Measurements from ENCODE around the gene PITHD1.
A peak's percentile ranks its signal among the peaks of the same experiment; 100 is the strongest.
"Not testable (repeated sequence)": the region's sequence is repeated elsewhere in the genome, so short reads cannot be mapped to it uniquely, and the experiment has no call there.

Gene PITHD1

GRCh38 chr1:23801876-23802275 is 23.7 kb downstream of the PITHD1 start:
- no peaks in the 10 kb centered on the region for H3K9me3 ChIP-seq (ENCODE audit: low read length)
- no peaks in the 10 kb centered on the region for H3K27me3 ChIP-seq (ENCODE audit: control insufficient read depth in 1 of 2, insufficient read depth in 2 of 2, low read length in 2 of 2)
- peaks cover 18% of the 10 kb centered on the region for H3K4me1 ChIP-seq (ENCODE audit: insufficient read depth, low read length)
- no peak overlapping the region for H3K9ac ChIP-seq (ENCODE audit: low read length)
- H3K36me3 ChIP-seq (ENCODE audit: insufficient read depth, low read length) = peaks cover 12% of the 10 kb centered on the region
- no peak overlapping the region for H3K4me3 ChIP-seq (ENCODE audit: low read depth in 1 of 2, low read length in 2 of 2)
- peak overlapping the region; percentile 96 for H3K27ac ChIP-seq (ENCODE audit: low read depth, low read length)

- H3K9ac ChIP-seq (ENCODE audit: low read length); H3K4me3 ChIP-seq (ENCODE audit: low read depth in 1 of 2, low read length in 2 of 2); H3K27ac ChIP-seq (ENCODE audit: low read depth, low read length); H3K9me3 ChIP-seq (ENCODE audit: low read length); H3K27me3 ChIP-seq (ENCODE audit: control insufficient read depth in 1 of 2, insufficient read depth in 2 of 2, low read length in 2 of 2): not testable (repeated sequence)
- Histone ChIP-seq H3K4me1 (ENCODE audit: insufficient read depth, low read length) (peaks cover 18% of the 10 kb centered on the region), H3K36me3 (ENCODE audit: insufficient read depth, low read length) (peaks cover 22% of the 10 kb centered on the region)
Observed at GRCh38 chr1:23802809-23803342, 24.7 kb downstream of the PITHD1 start.

- peaks cover 18% of the 10 kb centered on the region for H3K4me1 ChIP-seq (ENCODE audit: insufficient read depth, low read length)
- no peak overlapping the region for H3K27ac ChIP-seq (ENCODE audit: low read depth, low read length)
- no peak overlapping the region for H3K9ac ChIP-seq (ENCODE audit: low read length)
- no peak overlapping the region for H3K4me3 ChIP-seq (ENCODE audit: low read depth in 1 of 2, low read length in 2 of 2)
- peaks cover 24% of the 10 kb centered on the region for H3K36me3 ChIP-seq (ENCODE audit: insufficient read depth, low read length)
- no peaks in the 10 kb centered on the region for H3K27me3 ChIP-seq (ENCODE audit: control insufficient read depth in 1 of 2, insufficient read depth in 2 of 2, low read length in 2 of 2)
- no peaks in the 10 kb centered on the region for H3K9me3 ChIP-seq (ENCODE audit: low read length)
Observed at GRCh38 chr1:23803674-23804073, 25.5 kb downstream of the PITHD1 start.

GRCh38 chr1:23804183-23804835 is 26.1 kb downstream of the PITHD1 start:
- Histone ChIP-seq H3K36me3 (ENCODE audit: insufficient read depth, low read length) (peaks cover 24% of the 10 kb centered on the region), H3K9me3 (ENCODE audit: low read length) (no peaks in the 10 kb centered on the region), H3K27ac (ENCODE audit: low read depth, low read length) (no peak overlapping the region), H3K4me3 (ENCODE audit: low read depth in 1 of 2, low read length in 2 of 2) (no peak overlapping the region), H3K9ac (ENCODE audit: low read length) (no peak overlapping the region), H3K27me3 (ENCODE audit: control insufficient read depth in 1 of 2, insufficient read depth in 2 of 2, low read length in 2 of 2) (no peaks in the 10 kb centered on the region), H3K4me1 (ENCODE audit: insufficient read depth, low read length) (peaks cover 16% of the 10 kb centered on the region)

- no peak overlapping the region for H3K9ac ChIP-seq (ENCODE audit: low read length)
- peaks cover 24% of the 10 kb centered on the region for H3K36me3 ChIP-seq (ENCODE audit: insufficient read depth, low read length)
- no peak overlapping the region for H3K27ac ChIP-seq (ENCODE audit: low read depth, low read length)
- H3K27me3 ChIP-seq (ENCODE audit: control insufficient read depth in 1 of 2, insufficient read depth in 2 of 2, low read length in 2 of 2) = no peaks in the 10 kb centered on the region
- no peak overlapping the region for H3K4me3 ChIP-seq (ENCODE audit: low read depth in 1 of 2, low read length in 2 of 2)
- H3K4me1 ChIP-seq (ENCODE audit: insufficient read depth, low read length) = peaks cover 9% of the 10 kb centered on the region
- no peaks in the 10 kb centered on the region for H3K9me3 ChIP-seq (ENCODE audit: low read length)
Observed at GRCh38 chr1:23805025-23805424, 26.8 kb downstream of the PITHD1 start.

- no peaks in the 10 kb centered on the region for H3K9me3 ChIP-seq (ENCODE audit: low read length)
- no peak overlapping the region for H3K9ac ChIP-seq (ENCODE audit: low read length)
- H3K27me3 ChIP-seq (ENCODE audit: control insufficient read depth in 1 of 2, insufficient read depth in 2 of 2, low read length in 2 of 2) = no peaks in the 10 kb centered on the region
- no peak overlapping the region for H3K27ac ChIP-seq (ENCODE audit: low read depth, low read length)
- peaks cover 7% of the 10 kb centered on the region for H3K4me1 ChIP-seq (ENCODE audit: insufficient read depth, low read length)
- peaks cover 31% of the 10 kb centered on the region for H3K36me3 ChIP-seq (ENCODE audit: insufficient read depth, low read length)
- no peak overlapping the region for H3K4me3 ChIP-seq (ENCODE audit: low read depth in 1 of 2, low read length in 2 of 2)
Observed at GRCh38 chr1:23806280-23806679, 28.1 kb downstream of the PITHD1 start.

- Histone ChIP-seq H3K9ac (ENCODE audit: low read length) (no peak overlapping the region), H3K27ac (ENCODE audit: low read depth, low read length) (no peak overlapping the region), H3K4me1 (ENCODE audit: insufficient read depth, low read length) (no peaks in the 10 kb centered on the region), H3K4me3 (ENCODE audit: low read depth in 1 of 2, low read length in 2 of 2) (no peak overlapping the region), H3K36me3 (ENCODE audit: insufficient read depth, low read length) (peaks cover 43% of the 10 kb centered on the region), H3K27me3 (ENCODE audit: control insufficient read depth in 1 of 2, insufficient read depth in 2 of 2, low read length in 2 of 2) (no peaks in the 10 kb centered on the region), H3K9me3 (ENCODE audit: low read length) (no peaks in the 10 kb centered on the region)
Observed at GRCh38 chr1:23807453-23807852, 29.2 kb downstream of the PITHD1 start.

GRCh38 chr1:23809751-23810171 is 31.5 kb downstream of the PITHD1 start:
- no peaks in the 10 kb centered on the region for H3K27me3 ChIP-seq (ENCODE audit: control insufficient read depth in 1 of 2, insufficient read depth in 2 of 2, low read length in 2 of 2)
- no peak overlapping the region for H3K27ac ChIP-seq (ENCODE audit: low read depth, low read length)
- H3K4me3 ChIP-seq (ENCODE audit: low read depth in 1 of 2, low read length in 2 of 2) = no peak overlapping the region
- H3K4me1 ChIP-seq (ENCODE audit: insufficient read depth, low read length) = no peaks in the 10 kb centered on the region
- peaks cover 62% of the 10 kb centered on the region for H3K36me3 ChIP-seq (ENCODE audit: insufficient read depth, low read length)
- no peak overlapping the region for H3K9ac ChIP-seq (ENCODE audit: low read length)
- H3K9me3 ChIP-seq (ENCODE audit: low read length) = no peaks in the 10 kb centered on the region

GRCh38 chr1:23810818-23811540 is 32.8 kb downstream of the PITHD1 start:
- no peaks in the 10 kb centered on the region for H3K4me1 ChIP-seq (ENCODE audit: insufficient read depth, low read length)
- no peak overlapping the region for H3K4me3 ChIP-seq (ENCODE audit: low read depth in 1 of 2, low read length in 2 of 2)
- peaks cover 67% of the 10 kb centered on the region for H3K36me3 ChIP-seq (ENCODE audit: insufficient read depth, low read length)
- no peaks in the 10 kb centered on the region for H3K27me3 ChIP-seq (ENCODE audit: control insufficient read depth in 1 of 2, insufficient read depth in 2 of 2, low read length in 2 of 2)
- no peaks in the 10 kb centered on the region for H3K9me3 ChIP-seq (ENCODE audit: low read length)
- no peak overlapping the region for H3K27ac ChIP-seq (ENCODE audit: low read depth, low read length)
- H3K9ac ChIP-seq (ENCODE audit: low read length) = no peak overlapping the region

GRCh38 chr1:23814016-23814415 is 35.8 kb downstream of the PITHD1 start:
- Histone ChIP-seq H3K36me3 (ENCODE audit: insufficient read depth, low read length) (peaks cover 74% of the 10 kb centered on the region), H3K27ac (ENCODE audit: low read depth, low read length) (no peak overlapping the region), H3K9ac (ENCODE audit: low read length) (no peak overlapping the region), H3K4me1 (ENCODE audit: insufficient read depth, low read length) (no peaks in the 10 kb centered on the region), H3K4me3 (ENCODE audit: low read depth in 1 of 2, low read length in 2 of 2) (no peak overlapping the region), H3K9me3 (ENCODE audit: low read length) (no peaks in the 10 kb centered on the region), H3K27me3 (ENCODE audit: control insufficient read depth in 1 of 2, insufficient read depth in 2 of 2, low read length in 2 of 2) (no peaks in the 10 kb centered on the region)

GRCh38 chr1:23816361-23816760 is 38.1 kb downstream of the PITHD1 start:
- peaks cover 66% of the 10 kb centered on the region for H3K36me3 ChIP-seq (ENCODE audit: insufficient read depth, low read length)
- no peaks in the 10 kb centered on the region for H3K4me1 ChIP-seq (ENCODE audit: insufficient read depth, low read length)
- H3K9me3 ChIP-seq (ENCODE audit: low read length) = no peaks in the 10 kb centered on the region
- no peak overlapping the region for H3K27ac ChIP-seq (ENCODE audit: low read depth, low read length)
- H3K4me3 ChIP-seq (ENCODE audit: low read depth in 1 of 2, low read length in 2 of 2) = no peak overlapping the region
- H3K9ac ChIP-seq (ENCODE audit: low read length) = no peak overlapping the region
- H3K27me3 ChIP-seq (ENCODE audit: control insufficient read depth in 1 of 2, insufficient read depth in 2 of 2, low read length in 2 of 2) = no peaks in the 10 kb centered on the region

All from muscle layer of colon (tissue), 2 donors.